ENCODE measurements around the gene EHMT1. TPM values are rescaled to one million over a fixed set of nuclear protein-coding genes. Genes with fewer than 3 reads are reported as not detected.

EHMT1 gene
- total and polyA plus RNA-seq, 2 donors from 2014 or later = 15.8 to 92.9 TPM

GRCh38 chr9:137744632-137745183 lies 125.9 kb downstream of the EHMT1 start:
- no peaks in the 10 kb centered on the region for H3K4me1 ChIP-seq (ENCODE audit: control insufficient read depth in 2 of 3, insufficient read depth in 2 of 3, low read depth in 1 of 3, low read length in 3 of 3)
- H3K4me3 ChIP-seq (ENCODE audit: low read length in 3 of 3) = no peak overlapping the region
- no peak for TF ChIP-seq CTCF (IDR thresholded peaks at IDR 0.05; ENCODE audit: borderline replicate concordance, extremely low read depth, insufficient read depth)
- no peaks in the 10 kb centered on the region for H3K27me3 ChIP-seq (ENCODE audit: control insufficient read depth, insufficient read depth, low read length)
- H3K9me3 ChIP-seq (ENCODE audit: control insufficient read depth in 2 of 3, insufficient read depth in 1 of 3, low read length in 3 of 3) = no peaks in the 10 kb centered on the region
- H3K9ac ChIP-seq (ENCODE audit: low read length in 3 of 3) = no peak overlapping the region
- intact Hi-C loops (cut with DNase I) = no loop called here
- no peak for FAIRE-seq
- peaks cover 0 to 31% (median 4%) of the 10 kb centered on the region in 3 donors for H3K36me3 ChIP-seq (ENCODE audit: control insufficient read depth in 2 of 3, insufficient read depth in 3 of 3, low read length in 3 of 3)
- no peak overlapping the region for H3K27ac ChIP-seq (ENCODE audit: low read depth in 2 of 2, low read length in 2 of 2)
- peak in 2 of 5 donors; percentile 18 to 43 for DNase-seq

DNA sequence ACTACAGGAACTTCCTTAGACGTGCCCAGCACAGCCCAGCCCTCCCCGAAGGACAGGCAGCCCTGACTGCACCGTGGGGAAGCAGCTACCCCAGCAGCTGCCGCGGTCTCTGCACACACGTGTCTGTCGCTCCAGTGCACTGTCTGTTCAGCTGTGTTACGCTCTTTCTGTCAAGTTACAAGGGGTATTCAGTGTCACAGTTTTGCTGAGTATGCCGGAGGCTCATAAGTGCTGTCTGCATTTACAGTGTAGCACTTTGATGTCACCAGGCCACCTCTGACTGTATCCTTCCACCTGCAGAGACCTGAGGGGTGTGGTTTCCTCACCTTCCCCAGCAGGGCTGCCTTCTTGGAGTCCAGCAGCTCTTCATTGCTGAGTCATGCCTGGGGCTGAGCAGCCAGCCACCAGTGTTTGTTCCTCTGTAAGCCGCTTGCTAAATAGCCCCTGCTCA lies 126.8 kb downstream of the EHMT1 start:
- H3K4me3 ChIP-seq (ENCODE audit: low read length in 3 of 3) = no peak overlapping the region
- H3K9me3 ChIP-seq (ENCODE audit: control insufficient read depth in 2 of 3, insufficient read depth in 1 of 3, low read length in 3 of 3) = no peaks in the 10 kb centered on the region
- H3K27me3 ChIP-seq (ENCODE audit: control insufficient read depth, insufficient read depth, low read length) = no peaks in the 10 kb centered on the region
- peaks cover 0 to 6% (median 0%) of the 10 kb centered on the region in 3 donors for H3K4me1 ChIP-seq (ENCODE audit: control insufficient read depth in 2 of 3, insufficient read depth in 2 of 3, low read depth in 1 of 3, low read length in 3 of 3)
- no peak for FAIRE-seq
- H3K9ac ChIP-seq (ENCODE audit: low read length in 3 of 3) = no peak overlapping the region
- TF ChIP-seq CTCF (IDR thresholded peaks at IDR 0.05; ENCODE audit: borderline replicate concordance, extremely low read depth, insufficient read depth) = no peak
- H3K36me3 ChIP-seq (ENCODE audit: control insufficient read depth in 2 of 3, insufficient read depth in 3 of 3, low read length in 3 of 3) = peaks cover 0 to 31% (median 4%) of the 10 kb centered on the region in 3 donors
- DNase-seq = peak in 2 of 5 donors; percentile 14 to 71
- H3K27ac ChIP-seq (ENCODE audit: low read depth in 2 of 2, low read length in 2 of 2) = no peak overlapping the region
- intact Hi-C loops (cut with DNase I) = no loop called here

GRCh38 chr9:137748311-137748710 lies 129.5 kb downstream of the EHMT1 start:
- Histone ChIP-seq H3K4me3 (ENCODE audit: low read length in 3 of 3) (no peak overlapping the region), H3K9ac (ENCODE audit: low read length in 3 of 3) (no peak overlapping the region), H3K27ac (ENCODE audit: low read depth in 2 of 2, low read length in 2 of 2) (no peak overlapping the region), H3K36me3 (ENCODE audit: control insufficient read depth in 2 of 3, insufficient read depth in 3 of 3, low read length in 3 of 3) (peaks cover 0 to 37% (median 7%) of the 10 kb centered on the region in 3 donors), H3K27me3 (ENCODE audit: control insufficient read depth, insufficient read depth, low read length) (no peaks in the 10 kb centered on the region), H3K4me1 (ENCODE audit: control insufficient read depth in 2 of 3, insufficient read depth in 2 of 3, low read depth in 1 of 3, low read length in 3 of 3) (peaks cover 0 to 11% (median 0%) of the 10 kb centered on the region in 3 donors), H3K9me3 (ENCODE audit: control insufficient read depth in 2 of 3, insufficient read depth in 1 of 3, low read length in 3 of 3) (no peaks in the 10 kb centered on the region)
- no peak for TF ChIP-seq CTCF (IDR thresholded peaks at IDR 0.05; ENCODE audit: borderline replicate concordance, extremely low read depth, insufficient read depth)
- no peak for FAIRE-seq
- intact Hi-C loops (cut with DNase I) = no loop called here
- peak in 1 of 5 donors; percentile 71 for DNase-seq

All from kidney (tissue), 14 donors.